Measurements from ENCODE around the gene GPR89B. TPM values are rescaled to one million over a fixed set of nuclear protein-coding genes. Genes with fewer than 3 reads are reported as not detected.
"Not testable (repeated sequence)": the region's sequence is repeated elsewhere in the genome, so short reads cannot be mapped to it uniquely, and the experiment has no call there.

Gene GPR89B
- total RNA-seq, 4 donors from 2014 or later, result 14.0 to 26.5 (median 21.0) TPM

- intact Hi-C loops (cut with DNase I; ENCODE audit: low total_unique reads); H3K4me3 ChIP-seq (ENCODE audit: low read depth, poor library complexity, severe bottlenecking); DNase-seq (ENCODE audit: low spot score in 2 of 2): not testable (repeated sequence)
- whole genome bisulfite sequencing, 2 donors, result no CpG with 5 or more reads among the region's 4 CpGs
Measured at GRCh38 chr1:148027004-148027403, 98.8 kb downstream of the GPR89B start.

GRCh38 chr1:148032247-148032646, 104.0 kb downstream of the GPR89B start:
- WGBS, 2 donors, result 43 to 55% methylated on average over 3 of the region's 3 CpGs
- H3K4me3 ChIP-seq (ENCODE audit: low read depth, poor library complexity, severe bottlenecking); intact Hi-C loops (cut with DNase I; ENCODE audit: low total_unique reads); DNase-seq (ENCODE audit: low spot score in 2 of 2): not testable (repeated sequence)

- DNase-seq (ENCODE audit: low spot score in 2 of 2); intact Hi-C loops (cut with DNase I; ENCODE audit: low total_unique reads); H3K4me3 ChIP-seq (ENCODE audit: low read depth, poor library complexity, severe bottlenecking): not testable (repeated sequence)
- no CpG with 5 or more reads among the region's 25 CpGs for WGBS, 2 donors
Measured at GRCh38 chr1:148032690-148033089, 104.5 kb downstream of the GPR89B start.

- intact Hi-C loops (cut with DNase I; ENCODE audit: low total_unique reads); DNase-seq (ENCODE audit: low spot score in 2 of 2); H3K4me3 ChIP-seq (ENCODE audit: low read depth, poor library complexity, severe bottlenecking): not testable (repeated sequence)
- WGBS, 2 donors, result 3 to 4% methylated on average over 9 to 10 of the region's 16 CpGs
Measured at GRCh38 chr1:148033147-148033546, 104.9 kb downstream of the GPR89B start.

- H3K4me3 ChIP-seq (ENCODE audit: low read depth, poor library complexity, severe bottlenecking); intact Hi-C loops (cut with DNase I; ENCODE audit: low total_unique reads); DNase-seq (ENCODE audit: low spot score in 2 of 2): not testable (repeated sequence)
- WGBS, 2 donors, result 5 to 8% methylated on average over 6 to 8 of the region's 21 CpGs
Measured at GRCh38 chr1:148037850-148038461, 109.7 kb downstream of the GPR89B start.

DNA sequence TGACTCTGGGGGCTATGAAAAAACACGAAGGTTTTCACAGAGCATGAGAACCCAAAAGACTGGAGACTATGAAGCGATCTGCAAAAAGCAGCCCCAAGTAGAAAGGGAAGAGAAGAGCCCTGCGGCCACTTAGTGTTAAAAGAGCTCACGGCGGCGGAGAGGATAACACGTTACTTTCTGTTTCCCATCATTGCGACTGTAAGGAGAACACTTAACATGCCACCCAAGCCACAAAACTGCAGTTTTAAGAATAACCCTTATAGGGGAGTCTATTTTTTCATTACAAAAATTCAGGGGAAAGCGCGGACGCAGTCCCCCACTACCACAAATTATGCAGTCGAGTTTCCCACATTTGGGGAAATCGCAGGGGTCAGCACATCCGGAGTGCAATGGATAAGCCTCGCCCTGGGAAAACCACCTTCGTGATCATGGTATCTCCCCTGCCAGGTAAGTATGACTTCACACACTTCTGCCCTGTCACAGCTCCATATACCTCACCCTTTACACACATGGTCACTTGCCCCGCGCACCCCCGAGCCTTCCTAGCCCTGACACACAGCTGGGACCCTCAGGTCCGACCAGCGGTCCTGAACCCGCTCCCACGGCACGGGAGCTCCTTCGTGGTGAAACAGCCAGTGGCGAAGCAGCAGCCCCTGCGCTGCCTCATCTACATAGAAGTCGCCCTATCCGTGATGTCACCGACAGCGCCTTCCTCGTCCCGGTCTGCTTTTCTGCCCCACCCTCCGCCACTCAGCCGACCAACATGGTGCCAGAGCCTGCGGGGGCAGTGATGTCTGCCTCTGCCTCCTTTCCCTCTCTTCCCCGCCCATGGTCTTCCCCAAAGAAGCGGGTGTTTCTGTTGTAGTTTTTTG, 110.5 kb downstream of the GPR89B start:
- peak; percentile 35 to 88 for DNase-seq (ENCODE audit: low spot score in 2 of 2)
- intact Hi-C loops (cut with DNase I; ENCODE audit: low total_unique reads); H3K4me3 ChIP-seq (ENCODE audit: low read depth, poor library complexity, severe bottlenecking): not testable (repeated sequence)
- WGBS, 2 donors, result 0 to 2% methylated on average over 14 to 19 of the region's 38 CpGs
- peak in 1 of 2 donors; percentile 92 for TF ChIP-seq POLR2A (IDR thresholded peaks at IDR 0.05)

Other genes with a start within 250 kb of the GPR89B start
- gene GJA5, start 167.8 kb upstream of the GPR89B start, total RNA-seq, result 1 to 10 TPM; 2.0 to 6.6 (median 3.5) TPM
- gene GJA8, start 25.6 kb upstream of the GPR89B start, total RNA-seq, result not detected
- 10 to 100 TPM in 2 of 4 donors, 1 to 10 TPM in 2; 5.8 to 16.6 (median 10.6) TPM for gene NBPF11, start 223.9 kb downstream of the GPR89B start, total RNA-seq